Measurements from ENCODE around the gene PTPRM. TPM values are rescaled to one million over a fixed set of nuclear protein-coding genes. Genes with fewer than 3 reads are reported as not detected.

The PTPRM gene
- total RNA-seq, 4 donors from 2014 or later = 21.4 to 41.8 (median 29.6) TPM

DNA sequence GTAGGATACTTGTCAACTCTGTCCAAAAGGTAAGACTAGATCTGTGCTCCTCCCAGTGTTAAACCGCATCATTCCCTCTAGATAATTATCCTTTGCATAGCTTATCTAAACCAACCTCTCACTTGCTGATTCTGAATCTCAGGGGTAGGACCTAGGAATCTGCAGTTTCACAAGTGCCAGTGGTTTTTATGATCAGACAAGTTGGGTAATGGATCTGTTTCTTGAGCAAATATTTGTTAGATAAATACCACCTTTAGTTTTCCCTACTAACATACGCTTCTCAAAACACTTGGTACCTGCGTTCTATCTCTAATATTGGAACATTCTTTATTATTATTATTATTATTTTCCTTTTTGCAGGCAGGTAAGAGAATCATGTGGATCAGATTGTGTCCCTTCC is 439.9 kb downstream of the PTPRM start:
- 89 to 100% methylated on average over 3 of the region's 3 CpGs for WGBS, 2 donors
- TF ChIP-seq POLR2A (IDR thresholded peaks at IDR 0.05) = no peak
- TF ChIP-seq, protein P1, sequence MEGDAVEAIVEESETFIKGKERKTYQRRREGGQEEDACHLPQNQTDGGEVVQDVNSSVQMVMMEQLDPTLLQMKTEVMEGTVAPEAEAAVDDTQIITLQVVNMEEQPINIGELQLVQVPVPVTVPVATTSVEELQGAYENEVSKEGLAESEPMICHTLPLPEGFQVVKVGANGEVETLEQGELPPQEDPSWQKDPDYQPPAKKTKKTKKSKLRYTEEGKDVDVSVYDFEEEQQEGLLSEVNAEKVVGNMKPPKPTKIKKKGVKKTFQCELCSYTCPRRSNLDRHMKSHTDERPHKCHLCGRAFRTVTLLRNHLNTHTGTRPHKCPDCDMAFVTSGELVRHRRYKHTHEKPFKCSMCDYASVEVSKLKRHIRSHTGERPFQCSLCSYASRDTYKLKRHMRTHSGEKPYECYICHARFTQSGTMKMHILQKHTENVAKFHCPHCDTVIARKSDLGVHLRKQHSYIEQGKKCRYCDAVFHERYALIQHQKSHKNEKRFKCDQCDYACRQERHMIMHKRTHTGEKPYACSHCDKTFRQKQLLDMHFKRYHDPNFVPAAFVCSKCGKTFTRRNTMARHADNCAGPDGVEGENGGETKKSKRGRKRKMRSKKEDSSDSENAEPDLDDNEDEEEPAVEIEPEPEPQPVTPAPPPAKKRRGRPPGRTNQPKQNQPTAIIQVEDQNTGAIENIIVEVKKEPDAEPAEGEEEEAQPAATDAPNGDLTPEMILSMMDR (IDR thresholded peaks at IDR 0.05) = no peak
- H3K4me3 ChIP-seq (ENCODE audit: low read depth, poor library complexity, severe bottlenecking) = no peak overlapping the region
- intact Hi-C loops (cut with DNase I; ENCODE audit: low total_unique reads) = no loop called here
- DNase-seq (ENCODE audit: low spot score in 2 of 2) = no peak

DNA sequence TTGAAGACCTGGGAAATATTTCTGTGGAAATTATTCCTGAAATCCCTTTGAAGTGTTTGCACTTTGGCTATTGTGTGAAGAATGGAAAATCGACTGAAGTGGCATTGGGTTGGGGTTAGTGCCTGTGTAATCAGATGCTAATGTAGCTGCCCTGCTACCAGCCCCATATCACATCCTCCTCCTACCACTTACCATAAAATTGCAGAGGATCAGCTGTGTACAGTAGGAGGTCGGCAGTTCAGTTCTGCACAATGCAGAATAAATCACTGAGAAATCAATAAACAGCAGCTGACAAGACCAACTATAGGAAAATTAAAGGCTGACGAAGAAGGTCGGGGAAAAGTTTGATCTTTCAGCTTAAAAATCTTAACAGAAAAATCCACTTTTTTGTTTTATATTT is 440.9 kb downstream of the PTPRM start:
- intact Hi-C loops (cut with DNase I; ENCODE audit: low total_unique reads) = no loop called here
- TF ChIP-seq, protein P1 (IDR thresholded peaks at IDR 0.05) = no peak
- no peak for TF ChIP-seq POLR2A (IDR thresholded peaks at IDR 0.05)
- no peak overlapping the region for H3K4me3 ChIP-seq (ENCODE audit: low read depth, poor library complexity, severe bottlenecking)
- no peak for DNase-seq (ENCODE audit: low spot score in 2 of 2)
- 67 to 73% methylated on average over 4 of the region's 4 CpGs for WGBS, 2 donors

DNA sequence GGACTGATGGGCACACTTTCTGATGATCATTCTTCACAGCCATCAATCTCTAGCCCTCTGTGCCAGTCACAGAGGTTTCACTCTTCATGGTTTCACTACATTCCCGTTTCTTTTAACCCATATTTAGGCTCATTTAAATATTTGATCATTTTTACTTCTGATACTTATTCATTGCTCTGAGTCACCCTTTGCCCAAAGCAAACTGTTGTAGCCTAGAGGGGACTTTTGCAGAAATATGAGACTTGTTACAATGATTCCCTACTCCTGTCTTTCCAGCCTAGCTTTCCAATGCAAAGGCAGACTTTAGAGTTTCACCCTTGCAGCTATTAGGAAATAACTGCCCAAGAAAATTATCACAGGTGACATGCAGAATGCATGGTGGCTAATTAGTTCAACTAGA is 444.2 kb downstream of the PTPRM start:
- no peak for DNase-seq (ENCODE audit: low spot score in 2 of 2)
- TF ChIP-seq, protein P1 (IDR thresholded peaks at IDR 0.05) = no peak
- TF ChIP-seq POLR2A (IDR thresholded peaks at IDR 0.05) = no peak
- H3K4me3 ChIP-seq (ENCODE audit: low read depth, poor library complexity, severe bottlenecking) = no peak overlapping the region
- WGBS, 2 donors = 33 to 48% methylated on average over 1 of the region's 1 CpG
- intact Hi-C loops (cut with DNase I; ENCODE audit: low total_unique reads) = no loop called here

DNA sequence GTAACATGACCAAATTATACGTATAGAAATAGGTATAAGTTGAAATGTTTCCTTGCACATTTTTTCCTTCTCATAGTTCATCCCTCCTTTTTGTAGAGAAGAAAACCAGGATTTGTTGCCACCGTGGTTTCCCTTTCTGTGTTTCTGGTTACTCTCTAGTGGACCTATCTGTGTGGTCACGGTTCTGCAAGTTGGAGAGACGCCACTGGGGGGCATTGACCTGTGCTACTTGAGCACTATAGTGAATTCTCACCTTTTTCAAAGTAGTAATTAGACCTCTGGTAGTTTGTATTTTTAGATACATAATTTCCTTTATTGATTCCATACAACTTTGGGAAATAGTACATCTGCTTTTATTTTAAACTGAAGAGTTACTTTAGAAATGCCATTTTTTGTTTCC is 444.8 kb downstream of the PTPRM start:
- TF ChIP-seq, protein P1 (IDR thresholded peaks at IDR 0.05) = no peak
- TF ChIP-seq POLR2A (IDR thresholded peaks at IDR 0.05) = no peak
- no peak for DNase-seq (ENCODE audit: low spot score in 2 of 2)
- 74 to 78% methylated on average over 4 of the region's 4 CpGs for WGBS, 2 donors
- H3K4me3 ChIP-seq (ENCODE audit: low read depth, poor library complexity, severe bottlenecking) = no peak overlapping the region
- intact Hi-C loops (cut with DNase I; ENCODE audit: low total_unique reads) = no loop called here

DNA sequence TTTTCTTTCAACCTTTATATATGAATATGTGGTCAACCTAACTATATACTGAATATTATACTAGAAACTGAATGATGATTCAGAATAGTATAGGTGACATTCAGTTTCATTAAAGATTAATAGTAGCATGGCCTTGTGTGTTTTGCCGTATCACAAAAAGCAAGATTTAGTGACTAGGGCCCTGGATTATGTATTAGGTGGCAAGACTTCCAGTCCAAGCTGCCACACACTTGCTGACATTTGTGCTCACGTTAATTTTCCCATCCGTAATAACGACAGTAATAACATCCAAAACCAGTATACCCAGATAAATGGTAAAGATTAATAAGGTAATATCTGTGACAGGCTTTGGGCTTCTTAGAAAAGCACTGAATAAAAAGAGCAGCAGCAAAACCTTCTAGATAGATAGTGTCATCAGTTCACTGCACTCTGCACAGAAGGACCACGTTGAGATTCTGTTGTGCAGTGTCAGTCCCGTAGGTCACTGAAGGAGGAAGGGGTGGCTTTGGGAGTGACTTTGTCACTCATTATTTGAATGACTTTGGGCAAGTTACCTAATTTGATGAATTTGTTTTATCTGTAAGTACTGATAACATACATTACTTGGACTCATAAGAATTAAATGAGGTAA is 451.7 kb downstream of the PTPRM start:
- intact Hi-C loops (cut with DNase I; ENCODE audit: low total_unique reads) = no loop called here
- no peak for DNase-seq (ENCODE audit: low spot score in 2 of 2)
- TF ChIP-seq, protein P1 (IDR thresholded peaks at IDR 0.05) = no peak
- TF ChIP-seq POLR2A (IDR thresholded peaks at IDR 0.05) = no peak
- 90 to 94% methylated on average over 6 of the region's 6 CpGs for WGBS, 2 donors
- H3K4me3 ChIP-seq (ENCODE audit: low read depth, poor library complexity, severe bottlenecking) = no peak overlapping the region

DNA sequence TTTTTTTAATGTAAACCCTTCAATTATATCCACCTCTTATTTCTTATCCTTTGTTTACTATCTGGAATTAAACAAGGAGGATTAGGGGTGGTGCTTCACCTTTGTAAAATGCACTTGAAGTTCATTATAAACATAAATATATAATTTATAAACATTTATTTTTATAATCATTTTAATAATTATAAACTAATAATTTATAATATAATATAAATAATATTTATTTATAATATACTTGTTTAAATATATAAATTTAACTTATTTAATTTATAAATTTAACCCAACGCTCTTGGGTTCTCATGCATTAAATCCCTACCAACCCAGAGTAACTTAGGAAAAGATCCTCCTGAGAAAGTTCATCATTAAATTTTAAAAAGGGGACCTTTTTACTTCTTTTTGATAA is 452.5 kb downstream of the PTPRM start:
- no peak for DNase-seq (ENCODE audit: low spot score in 2 of 2)
- H3K4me3 ChIP-seq (ENCODE audit: low read depth, poor library complexity, severe bottlenecking) = no peak overlapping the region
- intact Hi-C loops (cut with DNase I; ENCODE audit: low total_unique reads) = no loop called here
- WGBS, 2 donors = 97 to 98% methylated on average over 1 of the region's 1 CpG
- no peak for TF ChIP-seq POLR2A (IDR thresholded peaks at IDR 0.05)
- TF ChIP-seq, protein P1 (IDR thresholded peaks at IDR 0.05) = no peak

Measured in lower leg skin (tissue), 4 donors.